Measurements from ENCODE around the gene ZNF74. TPM values are rescaled to one million over a fixed set of nuclear protein-coding genes. Genes with fewer than 3 reads are reported as not detected.

The ZNF74 gene
- total and polyA plus RNA-seq, 3 experiments from 2014 or later: 12.3 to 15.3 (median 13.0) TPM

DNA sequence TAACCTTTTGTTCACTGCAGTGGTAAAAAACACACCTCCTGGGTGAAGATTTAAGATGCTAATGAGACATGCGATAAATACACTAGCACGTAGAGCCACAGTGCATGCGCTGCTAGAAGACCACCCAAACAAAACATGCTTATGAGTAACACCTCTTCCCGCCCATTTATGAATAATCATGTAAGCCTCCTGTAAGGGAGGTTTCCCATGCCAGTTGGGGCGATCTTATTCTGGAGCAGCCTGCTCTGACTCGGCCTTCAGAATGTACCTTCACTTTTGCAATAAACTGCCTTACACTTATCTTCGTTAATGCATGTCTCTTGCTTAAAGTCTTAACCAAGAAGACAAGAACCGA is 61.7 kb downstream of the ZNF74 start:
- DNase-seq: no peak
- Mint-ChIP-seq H3K9me3 (no peaks in the 10 kb centered on the region), H3K27ac (peak overlapping the region in 1 of 8 donors; percentile 72), H3K36me3 (peaks cover 11 to 68% (median 22%) of the 10 kb centered on the region in 3 donors), H3K4me3 (no peak overlapping the region), H3K4me1 (peaks cover 20 to 30% (median 20%) of the 10 kb centered on the region in 3 donors), H3K27me3 (no peaks in the 10 kb centered on the region)
- CTCF ChIA-PET: interaction anchor here (1.0 to 3.7 kb wide), 10 partner anchors 9 to 247 kb away, joined by 3 to 41 read pairs (median 4); no protein-coding TSS in a partner anchor
- H3K27ac ChIP-seq (ENCODE audit: low read depth, low read length): no peak overlapping the region
- peaks cover 12% of the 10 kb centered on the region for H3K36me3 ChIP-seq (ENCODE audit: insufficient read depth, low read length)
- peaks cover 14% of the 10 kb centered on the region for H3K4me1 ChIP-seq (ENCODE audit: insufficient read depth, low read length)
- no peaks in the 10 kb centered on the region for H3K9me3 ChIP-seq (ENCODE audit: low read length)
- POLR2A ChIA-PET: interaction anchor here (0.6 kb wide), 1 partner anchor 89 kb away, joined by 3 read pairs; no protein-coding TSS in a partner anchor
- no peaks in the 10 kb centered on the region for H3K27me3 ChIP-seq (ENCODE audit: insufficient read depth, low read length, poor library complexity, severe bottlenecking)
- H3K4me3 ChIP-seq (ENCODE audit: low read length): no peak overlapping the region

DNA sequence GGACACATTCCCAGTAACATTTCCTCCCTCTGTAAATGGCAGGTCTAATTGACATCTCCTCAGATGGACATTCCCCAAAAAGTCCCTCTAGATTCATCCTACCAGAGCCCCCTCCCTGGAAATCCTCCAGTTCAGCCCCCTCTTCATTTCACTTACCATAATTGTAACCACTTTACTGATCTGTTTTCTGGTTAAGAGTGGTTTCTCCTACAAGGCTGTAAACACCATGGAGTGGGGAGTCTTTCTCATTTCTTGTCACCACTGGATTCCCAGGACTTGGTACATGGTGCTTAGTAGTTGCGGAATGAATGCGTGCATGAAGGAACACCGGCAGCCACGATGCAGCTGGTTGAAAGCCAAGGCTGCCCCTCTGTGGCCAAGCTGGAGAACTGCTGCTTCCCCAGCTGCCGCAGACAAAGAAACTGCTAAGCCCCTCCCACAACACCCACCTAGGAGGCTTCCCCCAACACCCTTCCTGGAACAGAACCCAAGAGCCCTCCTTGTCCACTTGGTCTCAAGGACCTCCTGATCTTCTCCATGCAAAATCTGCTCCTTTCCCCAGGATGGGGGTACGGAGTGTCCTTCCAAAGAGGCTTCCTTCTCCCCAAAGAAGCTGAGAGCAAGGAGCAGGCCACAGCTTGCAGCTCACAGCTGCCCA is 62.2 kb downstream of the ZNF74 start:
- no peak overlapping the region for H3K4me3 Mint-ChIP-seq
- peaks cover 11 to 68% (median 22%) of the 10 kb centered on the region in 3 donors for H3K36me3 Mint-ChIP-seq
- H3K27ac ChIP-seq (ENCODE audit: low read depth, low read length): no peak overlapping the region
- H3K27me3 Mint-ChIP-seq: no peaks in the 10 kb centered on the region
- H3K4me1 ChIP-seq (ENCODE audit: insufficient read depth, low read length): peaks cover 14% of the 10 kb centered on the region
- peak; percentile 57 to 82 (median 74) for DNase-seq
- ChIA-PET POLR2A (interaction anchor here (0.5 to 0.6 kb wide), 2 partner anchors 27 to 88 kb away, joined by 3 read pairs; no protein-coding TSS in a partner anchor), CTCF (interaction anchor here (0.7 to 3.7 kb wide), 19 partner anchors 9 to 246 kb away, joined by 3 to 41 read pairs (median 3); no protein-coding TSS in a partner anchor)
- no peaks in the 10 kb centered on the region for H3K27me3 ChIP-seq (ENCODE audit: insufficient read depth, low read length, poor library complexity, severe bottlenecking)
- peaks cover 12% of the 10 kb centered on the region for H3K36me3 ChIP-seq (ENCODE audit: insufficient read depth, low read length)
- no peak overlapping the region for H3K4me3 ChIP-seq (ENCODE audit: low read length)
- no peaks in the 10 kb centered on the region for H3K9me3 ChIP-seq (ENCODE audit: low read length)
- peak overlapping the region in 5 of 8 donors; percentile 14 to 73 (median 42) for H3K27ac Mint-ChIP-seq
- no peaks in the 10 kb centered on the region for H3K9me3 Mint-ChIP-seq
- H3K4me1 Mint-ChIP-seq: peaks cover 23 to 34% (median 24%) of the 10 kb centered on the region in 3 donors

DNA sequence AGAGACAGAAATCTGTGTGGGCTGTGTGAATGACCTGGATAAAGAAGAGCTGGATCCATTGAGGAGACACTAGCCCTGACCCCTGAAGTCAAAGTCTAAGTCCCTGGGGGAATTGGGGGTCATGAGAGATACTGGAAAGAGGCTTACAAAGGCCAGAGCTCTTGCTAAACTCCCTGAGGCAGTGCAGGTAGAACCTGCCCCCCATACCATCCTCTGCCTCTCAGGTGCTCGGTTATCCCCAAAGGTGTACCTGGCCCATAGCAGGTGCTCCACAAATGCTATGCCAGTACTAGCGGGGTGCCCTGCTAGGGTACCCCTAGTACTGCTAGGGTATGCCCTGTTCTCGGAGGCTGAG is 62.7 kb downstream of the ZNF74 start:
- POLR2A ChIA-PET: interaction anchor here (0.5 kb wide), 1 partner anchor 28 kb away, joined by 3 read pairs; no protein-coding TSS in a partner anchor
- peak overlapping the region in 4 of 8 donors; percentile 35 to 73 (median 46) for H3K27ac Mint-ChIP-seq
- no peaks in the 10 kb centered on the region for H3K9me3 Mint-ChIP-seq

DNA sequence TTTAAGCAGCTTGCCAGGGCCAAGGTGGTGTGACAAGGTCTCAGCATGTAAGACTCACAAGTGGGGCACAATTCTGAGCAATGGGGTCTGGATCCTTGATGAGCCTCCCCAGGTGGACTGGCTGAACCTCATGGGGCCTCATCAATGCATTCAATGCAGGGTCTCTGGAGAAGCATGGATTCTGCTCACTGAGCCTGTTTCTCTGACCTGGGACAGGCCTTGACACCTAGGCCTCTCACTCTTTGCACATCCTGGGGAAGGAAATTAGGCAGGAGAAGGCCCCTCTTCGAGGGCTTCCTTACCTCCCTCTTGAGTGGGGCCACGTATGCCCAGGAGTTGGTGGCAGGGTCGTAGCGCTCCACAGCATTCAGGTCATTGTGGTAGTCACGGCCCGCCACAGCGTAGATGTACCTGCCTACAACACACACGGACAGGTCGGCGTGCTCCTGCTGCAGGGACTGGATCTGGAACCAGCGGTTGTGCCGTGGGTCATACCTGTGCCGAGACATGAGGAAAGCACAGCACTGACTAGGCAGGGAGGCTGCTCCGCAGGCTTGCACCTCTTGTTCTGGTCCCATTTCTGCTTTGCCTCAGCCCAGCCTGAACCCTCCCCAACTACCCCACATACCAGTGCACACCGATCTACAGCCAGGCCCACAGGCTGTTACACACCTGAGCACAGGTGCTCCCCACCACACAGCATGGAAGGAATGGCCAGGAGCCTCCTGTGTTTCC is 63.7 kb downstream of the ZNF74 start:
- H3K27me3 Mint-ChIP-seq: no peaks in the 10 kb centered on the region
- Histone ChIP-seq H3K36me3 (ENCODE audit: insufficient read depth, low read length) (peaks cover 12% of the 10 kb centered on the region), H3K4me1 (ENCODE audit: insufficient read depth, low read length) (peaks cover 19% of the 10 kb centered on the region), H3K27ac (ENCODE audit: low read depth, low read length) (no peak overlapping the region), H3K27me3 (ENCODE audit: insufficient read depth, low read length, poor library complexity, severe bottlenecking) (no peaks in the 10 kb centered on the region), H3K4me3 (ENCODE audit: low read length) (no peak overlapping the region), H3K9me3 (ENCODE audit: low read length) (no peaks in the 10 kb centered on the region)
- POLR2A ChIA-PET: interaction anchor here (0.6 kb wide), 3 partner anchors 42 to 341 kb away, joined by 3 to 4 read pairs (median 3); partner anchors contain the start of gene TRMT2A
- H3K36me3 Mint-ChIP-seq: peaks cover 11 to 55% (median 18%) of the 10 kb centered on the region in 3 donors
- peaks cover 28 to 39% (median 28%) of the 10 kb centered on the region in 3 donors for H3K4me1 Mint-ChIP-seq
- no peak overlapping the region for H3K4me3 Mint-ChIP-seq
- H3K9me3 Mint-ChIP-seq: no peaks in the 10 kb centered on the region
- no peak for DNase-seq
- CTCF ChIA-PET: interaction anchor here (1.1 to 2.6 kb wide), 6 partner anchors 10 to 106 kb away, joined by 3 to 8 read pairs (median 6); no protein-coding TSS in a partner anchor
- peak overlapping the region in 3 of 8 donors; percentile 5 to 12 (median 10) for H3K27ac Mint-ChIP-seq

More for the DNA sequence above, 62.7 kb downstream of the ZNF74 start:
- Histone ChIP-seq H3K4me3 (ENCODE audit: low read length) (no peak overlapping the region), H3K36me3 (ENCODE audit: insufficient read depth, low read length) (peaks cover 12% of the 10 kb centered on the region), H3K27ac (ENCODE audit: low read depth, low read length) (no peak overlapping the region), H3K4me1 (ENCODE audit: insufficient read depth, low read length) (peaks cover 14% of the 10 kb centered on the region), H3K9me3 (ENCODE audit: low read length) (no peaks in the 10 kb centered on the region), H3K27me3 (ENCODE audit: insufficient read depth, low read length, poor library complexity, severe bottlenecking) (no peaks in the 10 kb centered on the region)
- Mint-ChIP-seq H3K27me3 (no peaks in the 10 kb centered on the region), H3K4me3 (no peak overlapping the region), H3K36me3 (peaks cover 11 to 63% (median 22%) of the 10 kb centered on the region in 3 donors), H3K4me1 (peaks cover 23 to 34% (median 24%) of the 10 kb centered on the region in 3 donors)
- CTCF ChIA-PET: interaction anchor here (0.7 to 3.7 kb wide), 18 partner anchors 8 to 246 kb away, joined by 3 to 41 read pairs (median 4); no protein-coding TSS in a partner anchor
- DNase-seq: no peak

Other genes with a start within 250 kb of the ZNF74 start
- gene CCDC188, start 243.1 kb upstream of the ZNF74 start, total RNA-seq: not detected
- not detected for gene CCDC188, start 243.1 kb upstream of the ZNF74 start, polyA plus RNA-seq
- 1 to 10 TPM; 1.8 to 2.7 TPM for gene RTN4R, start 125.8 kb upstream of the ZNF74 start, total RNA-seq
- 6.0 TPM for gene RTN4R, start 125.8 kb upstream of the ZNF74 start, polyA plus RNA-seq
- gene DGCR6L, start 74.1 kb upstream of the ZNF74 start, total RNA-seq: 10 to 100 TPM; 46.8 to 48.4 TPM
- 150 TPM for gene DGCR6L, start 74.1 kb upstream of the ZNF74 start, polyA plus RNA-seq
- gene SCARF2, start 43.7 kb downstream of the ZNF74 start, total RNA-seq: under 1 TPM; 0.31 to 0.50 TPM
- gene SCARF2, start 43.7 kb downstream of the ZNF74 start, polyA plus RNA-seq: 1.5 TPM
- gene KLHL22, start 101.6 kb downstream of the ZNF74 start, total RNA-seq: 10 to 100 TPM; 17.2 to 17.6 TPM
- gene KLHL22, start 101.6 kb downstream of the ZNF74 start, polyA plus RNA-seq: 25.4 TPM
- 100 to 1,000 TPM in 1 of 2 experiments, 10 to 100 TPM in 1; 98.0 to 106 TPM for gene MED15, start 113.5 kb downstream of the ZNF74 start, total RNA-seq
- gene MED15, start 113.5 kb downstream of the ZNF74 start, polyA plus RNA-seq: 120 TPM

Measured in CD8-positive, alpha-beta memory T cell (primary cell).